GM12878 (cell line): ENCODE measurements around the gene ANKRD13B. TPM values are rescaled to one million over a fixed set of nuclear protein-coding genes. Genes with fewer than 3 reads are reported as not detected.

Experiments
- BCL11A ChIP-seq: IDR thresholded peaks from 2 replicates; pipeline ENCODE4 v1.6.1; 2011; ENCODE audit warnings: low read depth, low read length
- NFYB ChIP-seq: IDR thresholded peaks from 2 replicates; pipeline ENCODE4 v1.6.1; 2011; ENCODE audit warnings: low read depth, mild to moderate bottlenecking, low read length, improper control_type of control experiment, moderate library complexity; ENCODE audit not compliant: insufficient read depth
- STAT1 ChIP-seq: fragments of 450-650 bp; conservative IDR thresholded peaks from 2 replicates; pipeline ENCODE4 v1.6.1; 2014; ENCODE audit warnings: antibody characterized with exemption, mild to moderate bottlenecking
- ZNF24 ChIP-seq: fragments of 450-650 bp; IDR thresholded peaks from 2 replicates; pipeline ENCODE4 v1.6.1; 2017; ENCODE audit warnings: antibody characterized with exemption, mild to moderate bottlenecking
- polyA plus RNA-seq, 11 experiments: library from polyadenylated mRNA; depleted of rRNA in 4 of 11; unstranded in 6 of 11; stranded (reverse) in 5 of 11; fragments of >200 nt; fragmentation: Nextera tagmentation in 4 of 11; fragmentation: Illumina TruSeq in 1 of 11; extraction: Ambion mirVana in 4 of 11; extraction: Trizol in 1 of 11; gene quantifications; 1 replicate in 1 of 11; 2 replicates in 10 of 11; pipeline versions ENCODE4 v1.2.1 to v1.2.3, GENCODE V29; 2011 to 2016; ENCODE audit warnings: inconsistent platforms in 2 of 11, missing spikeins in 2 of 11, low read depth in 1 of 11
- total RNA-seq, 4 experiments: library from RNA; depleted of rRNA in 3 of 4; stranded (reverse); fragments of >200 nt in 3 of 4; fragmentation: Illumina TruSeq in 1 of 4; extraction: Trizol in 1 of 4; gene quantifications; 2 replicates each; pipeline versions ENCODE4 v1.2.1 to v1.2.3, GENCODE V29; 2013 to 2021
- TF ChIP-seq, protein P1 (sequence below): fragments of 150-350 bp; IDR thresholded peaks from 2 replicates; pipeline ENCODE4 v1.6.1; 2016; ENCODE audit warnings: low read depth, low read length
- TF ChIP-seq, protein P2 (sequence below): fragments of 450-650 bp; formaldehyde crosslinking; IDR thresholded peaks from 2 replicates; pipeline ENCODE4 v1.4.0; 2020; ENCODE audit warnings: mild to moderate bottlenecking, moderate library complexity

ANKRD13B gene
- total and polyA plus RNA-seq, 10 of the 15 experiments (the other 5 are each of a cell fraction or from before 2014, with no cell fraction given) = 0.18 to 15.0 (median 2.8) TPM

DNA sequence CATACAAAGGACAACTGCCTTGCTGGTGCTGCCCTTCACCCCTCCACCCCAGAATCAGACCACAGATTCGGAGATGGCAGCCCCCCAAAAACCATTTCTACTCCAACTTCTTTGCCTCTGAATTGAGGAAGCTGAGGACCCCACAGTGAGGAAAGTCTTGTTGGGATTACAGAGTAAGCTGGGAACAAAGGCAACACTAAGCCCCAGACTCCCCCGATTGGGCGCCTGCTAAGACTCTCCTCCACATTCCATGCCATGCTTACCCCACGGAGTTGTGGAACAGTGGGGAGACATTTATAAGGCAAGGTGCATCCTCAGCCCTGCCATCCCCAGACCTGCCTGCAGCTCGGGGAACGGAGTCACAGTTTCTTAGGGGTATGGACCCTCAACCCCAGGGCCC, 5.3 kb upstream of the ANKRD13B start (continued):
- TF ChIP-seq, protein P1, sequence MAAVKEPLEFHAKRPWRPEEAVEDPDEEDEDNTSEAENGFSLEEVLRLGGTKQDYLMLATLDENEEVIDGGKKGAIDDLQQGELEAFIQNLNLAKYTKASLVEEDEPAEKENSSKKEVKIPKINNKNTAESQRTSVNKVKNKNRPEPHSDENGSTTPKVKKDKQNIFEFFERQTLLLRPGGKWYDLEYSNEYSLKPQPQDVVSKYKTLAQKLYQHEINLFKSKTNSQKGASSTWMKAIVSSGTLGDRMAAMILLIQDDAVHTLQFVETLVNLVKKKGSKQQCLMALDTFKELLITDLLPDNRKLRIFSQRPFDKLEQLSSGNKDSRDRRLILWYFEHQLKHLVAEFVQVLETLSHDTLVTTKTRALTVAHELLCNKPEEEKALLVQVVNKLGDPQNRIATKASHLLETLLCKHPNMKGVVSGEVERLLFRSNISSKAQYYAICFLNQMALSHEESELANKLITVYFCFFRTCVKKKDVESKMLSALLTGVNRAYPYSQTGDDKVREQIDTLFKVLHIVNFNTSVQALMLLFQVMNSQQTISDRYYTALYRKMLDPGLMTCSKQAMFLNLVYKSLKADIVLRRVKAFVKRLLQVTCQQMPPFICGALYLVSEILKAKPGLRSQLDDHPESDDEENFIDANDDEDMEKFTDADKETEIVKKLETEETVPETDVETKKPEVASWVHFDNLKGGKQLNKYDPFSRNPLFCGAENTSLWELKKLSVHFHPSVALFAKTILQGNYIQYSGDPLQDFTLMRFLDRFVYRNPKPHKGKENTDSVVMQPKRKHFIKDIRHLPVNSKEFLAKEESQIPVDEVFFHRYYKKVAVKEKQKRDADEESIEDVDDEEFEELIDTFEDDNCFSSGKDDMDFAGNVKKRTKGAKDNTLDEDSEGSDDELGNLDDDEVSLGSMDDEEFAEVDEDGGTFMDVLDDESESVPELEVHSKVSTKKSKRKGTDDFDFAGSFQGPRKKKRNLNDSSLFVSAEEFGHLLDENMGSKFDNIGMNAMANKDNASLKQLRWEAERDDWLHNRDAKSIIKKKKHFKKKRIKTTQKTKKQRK = no peak
- TF ChIP-seq, protein P2, sequence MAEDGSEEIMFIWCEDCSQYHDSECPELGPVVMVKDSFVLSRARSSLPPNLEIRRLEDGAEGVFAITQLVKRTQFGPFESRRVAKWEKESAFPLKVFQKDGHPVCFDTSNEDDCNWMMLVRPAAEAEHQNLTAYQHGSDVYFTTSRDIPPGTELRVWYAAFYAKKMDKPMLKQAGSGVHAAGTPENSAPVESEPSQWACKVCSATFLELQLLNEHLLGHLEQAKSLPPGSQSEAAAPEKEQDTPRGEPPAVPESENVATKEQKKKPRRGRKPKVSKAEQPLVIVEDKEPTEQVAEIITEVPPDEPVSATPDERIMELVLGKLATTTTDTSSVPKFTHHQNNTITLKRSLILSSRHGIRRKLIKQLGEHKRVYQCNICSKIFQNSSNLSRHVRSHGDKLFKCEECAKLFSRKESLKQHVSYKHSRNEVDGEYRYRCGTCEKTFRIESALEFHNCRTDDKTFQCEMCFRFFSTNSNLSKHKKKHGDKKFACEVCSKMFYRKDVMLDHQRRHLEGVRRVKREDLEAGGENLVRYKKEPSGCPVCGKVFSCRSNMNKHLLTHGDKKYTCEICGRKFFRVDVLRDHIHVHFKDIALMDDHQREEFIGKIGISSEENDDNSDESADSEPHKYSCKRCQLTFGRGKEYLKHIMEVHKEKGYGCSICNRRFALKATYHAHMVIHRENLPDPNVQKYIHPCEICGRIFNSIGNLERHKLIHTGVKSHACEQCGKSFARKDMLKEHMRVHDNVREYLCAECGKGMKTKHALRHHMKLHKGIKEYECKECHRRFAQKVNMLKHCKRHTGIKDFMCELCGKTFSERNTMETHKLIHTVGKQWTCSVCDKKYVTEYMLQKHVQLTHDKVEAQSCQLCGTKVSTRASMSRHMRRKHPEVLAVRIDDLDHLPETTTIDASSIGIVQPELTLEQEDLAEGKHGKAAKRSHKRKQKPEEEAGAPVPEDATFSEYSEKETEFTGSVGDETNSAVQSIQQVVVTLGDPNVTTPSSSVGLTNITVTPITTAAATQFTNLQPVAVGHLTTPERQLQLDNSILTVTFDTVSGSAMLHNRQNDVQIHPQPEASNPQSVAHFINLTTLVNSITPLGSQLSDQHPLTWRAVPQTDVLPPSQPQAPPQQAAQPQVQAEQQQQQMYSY (CRISPR knock-in tag) = no peak
- TF ChIP-seq ZNF24 = no peak
- no peak for TF ChIP-seq BCL11A
- no peak for TF ChIP-seq NFYB
- TF ChIP-seq STAT1 = no peak
